Globus pallidus (tissue), 1 donor: ENCODE data around the gene HDAC8.

Source experiments
- DNase-seq: peaks from one replicate; pipeline ENCODE4 v3.0.0-alpha.2; 2015; ENCODE audit warnings: low spot score

The HDAC8 gene

GRCh38 chrX:72316408-72317110, 256.1 kb downstream of the HDAC8 start:
- DNase-seq, result no peak

- no peak for DNase-seq
Observed at GRCh38 chrX:72314881-72315280, 257.8 kb downstream of the HDAC8 start.

GRCh38 chrX:72313707-72314641, 258.7 kb downstream of the HDAC8 start:
- no peak for DNase-seq

- no peak for DNase-seq
Observed at GRCh38 chrX:72312311-72312940, 260.2 kb downstream of the HDAC8 start.

- DNase-seq, result no peak
Observed at GRCh38 chrX:72309297-72310071, 263.2 kb downstream of the HDAC8 start.

- DNase-seq, result peak; percentile 18
Observed at GRCh38 chrX:72308566-72309296, 263.9 kb downstream of the HDAC8 start.

- DNase-seq, result no peak
Observed at GRCh38 chrX:72308209-72308565, 264.5 kb downstream of the HDAC8 start.

GRCh38 chrX:72307646-72308051, 265.0 kb downstream of the HDAC8 start:
- no peak for DNase-seq

GRCh38 chrX:72306851-72307645, 265.6 kb downstream of the HDAC8 start:
- peak; percentile 31 for DNase-seq

- no peak for DNase-seq
Observed at GRCh38 chrX:72306085-72306801, 266.4 kb downstream of the HDAC8 start.

GRCh38 chrX:72305286-72306084, 267.2 kb downstream of the HDAC8 start, which contains the start of gene CITED1:
TSS of gene CITED1 (minus strand) at chrX:72305914. CDS start at chrX:72302869, 3,045 bp downstream.
- DNase-seq, result no peak

- no peak for DNase-seq
Observed at GRCh38 chrX:72304877-72305276, 267.8 kb downstream of the HDAC8 start.

GRCh38 chrX:72301781-72302180, 270.9 kb downstream of the HDAC8 start:
- no peak for DNase-seq

- DNase-seq, result no peak
Observed at GRCh38 chrX:72299891-72300630, 272.6 kb downstream of the HDAC8 start.

- DNase-seq, result no peak
Observed at GRCh38 chrX:72297953-72298730, 274.5 kb downstream of the HDAC8 start.

- DNase-seq, result no peak
Observed at GRCh38 chrX:72296991-72297390, 275.7 kb downstream of the HDAC8 start.

- no peak for DNase-seq
Observed at GRCh38 chrX:72295745-72296144, 276.9 kb downstream of the HDAC8 start.
